Upper lobe of left lung (tissue), 4 donors: ENCODE measurements around the gene SYNJ2.

Experiments used
- EP300 ChIP-seq, 4 donors: sonication (generic); formaldehyde crosslinking; IDR thresholded peaks; one replicate each; pipeline ENCODE4 v1.5.1; 2017; ENCODE audit warnings: antibody characterized with exemption in 4 of 4, control low read depth in 2 of 4
- POLR2A ChIP-seq, 4 donors: fragments of 450-650 bp; IDR thresholded peaks; one replicate each; pipeline ENCODE4 v1.5.1; 2016 to 2017; ENCODE audit warnings: antibody characterized with exemption in 4 of 4, mild to moderate bottlenecking in 2 of 4
- POLR2AphosphoS5 ChIP-seq, 2 donors: sonication (generic); formaldehyde crosslinking; IDR thresholded peaks; one replicate each; pipeline ENCODE4 v1.5.1; 2017; ENCODE audit warnings: antibody characterized with exemption in 2 of 2
- TF ChIP-seq, protein P1 (sequence below), 6 experiments: fragments of 450-650 bp in 4 of 6; fragments of 200-600 bp in 2 of 6; sonication (generic) in 2 of 6; IDR thresholded peaks; one replicate each; pipeline ENCODE4 v1.5.1; 2016 to 2019; ENCODE audit warnings: antibody characterized with exemption in 6 of 6

DNA sequence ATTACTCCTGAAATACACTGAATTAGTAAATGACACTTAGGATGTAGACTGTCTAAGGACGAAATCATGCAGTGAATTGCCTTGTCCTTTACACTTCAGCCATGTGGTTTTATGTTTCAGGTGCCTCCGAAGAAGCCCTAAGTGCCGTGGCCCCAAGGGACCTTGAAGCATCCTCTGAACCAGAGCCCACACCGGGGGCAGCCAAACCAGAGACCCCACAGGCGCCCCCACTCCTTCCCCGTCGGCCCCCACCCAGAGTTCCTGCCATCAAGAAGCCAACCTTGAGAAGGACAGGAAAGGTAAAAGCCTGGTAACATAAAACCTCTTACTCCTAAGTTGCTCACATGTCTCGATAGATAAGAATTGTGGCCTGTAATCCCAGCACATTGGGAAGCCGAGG, 111.1 kb downstream of the SYNJ2 start:
- TF ChIP-seq, protein P1, sequence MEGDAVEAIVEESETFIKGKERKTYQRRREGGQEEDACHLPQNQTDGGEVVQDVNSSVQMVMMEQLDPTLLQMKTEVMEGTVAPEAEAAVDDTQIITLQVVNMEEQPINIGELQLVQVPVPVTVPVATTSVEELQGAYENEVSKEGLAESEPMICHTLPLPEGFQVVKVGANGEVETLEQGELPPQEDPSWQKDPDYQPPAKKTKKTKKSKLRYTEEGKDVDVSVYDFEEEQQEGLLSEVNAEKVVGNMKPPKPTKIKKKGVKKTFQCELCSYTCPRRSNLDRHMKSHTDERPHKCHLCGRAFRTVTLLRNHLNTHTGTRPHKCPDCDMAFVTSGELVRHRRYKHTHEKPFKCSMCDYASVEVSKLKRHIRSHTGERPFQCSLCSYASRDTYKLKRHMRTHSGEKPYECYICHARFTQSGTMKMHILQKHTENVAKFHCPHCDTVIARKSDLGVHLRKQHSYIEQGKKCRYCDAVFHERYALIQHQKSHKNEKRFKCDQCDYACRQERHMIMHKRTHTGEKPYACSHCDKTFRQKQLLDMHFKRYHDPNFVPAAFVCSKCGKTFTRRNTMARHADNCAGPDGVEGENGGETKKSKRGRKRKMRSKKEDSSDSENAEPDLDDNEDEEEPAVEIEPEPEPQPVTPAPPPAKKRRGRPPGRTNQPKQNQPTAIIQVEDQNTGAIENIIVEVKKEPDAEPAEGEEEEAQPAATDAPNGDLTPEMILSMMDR (IDR thresholded peaks at IDR 0.05): no peak
- TF ChIP-seq POLR2A (IDR thresholded peaks at IDR 0.05) (no peak), EP300 (IDR thresholded peaks at IDR 0.05) (no peak), POLR2AphosphoS5 (IDR thresholded peaks at IDR 0.05) (no peak)
